Mucosa of gallbladder (tissue), 1 donor: ENCODE data around the gene ATP6V0E1. TPM values are rescaled to one million over a fixed set of nuclear protein-coding genes. Genes with fewer than 3 reads are reported as not detected.
"Not testable (repeated sequence)": the region's sequence is repeated elsewhere in the genome, so short reads cannot be mapped to it uniquely, and the experiment has no call there.

Experiments
- DNase-seq: peaks from one replicate; pipeline ENCODE4 v3.0.0-alpha.2; 2020; ENCODE audit warnings: low spot score
- total RNA-seq: library from RNA; stranded (reverse); gene quantifications from one replicate; pipeline ENCODE4 v1.2.1, GENCODE V29; 2021
- donor health status: DM: no; HTN: no; CAD: no.

Gene ATP6V0E1
- total RNA-seq, 1 donor from 2014 or later, result 260 TPM

- no peak for DNase-seq
Measured at GRCh38 chr5:173075970-173076369, 92.4 kb downstream of the ATP6V0E1 start.

GRCh38 chr5:173076471-173076870, 92.9 kb downstream of the ATP6V0E1 start:
- not testable (repeated sequence) for DNase-seq

- no peak for DNase-seq
Measured at GRCh38 chr5:173078878-173079277, 95.3 kb downstream of the ATP6V0E1 start.

Other genes with a start within 250 kb of the ATP6V0E1 start
- 240 TPM for gene DUSP1, start 212.6 kb upstream of the ATP6V0E1 start, total RNA-seq
- gene ERGIC1, start 149.5 kb upstream of the ATP6V0E1 start, total RNA-seq, result 118 TPM
- 26.0 TPM for gene RPL26L1, start 24.3 kb upstream of the ATP6V0E1 start, total RNA-seq
- 34.6 TPM for gene CREBRF, start 72.6 kb downstream of the ATP6V0E1 start, total RNA-seq
- gene BNIP1, start 160.8 kb downstream of the ATP6V0E1 start, total RNA-seq, result 13.5 TPM